H1 (cell line): ENCODE results near the gene PSORS1C1. TPM values are rescaled to one million over a fixed set of nuclear protein-coding genes. Genes with fewer than 3 reads are reported as not detected.

Experiments
- CTCF ChIA-PET: fragments of 300-600 bp; sonication (Branson Sonifier 250); formaldehyde crosslinking; loops from one replicate; lab custom pipeline; 2021; ENCODE audit not compliant: partially characterized antibody; lab: Charles Lee
- POLR2A ChIA-PET: fragments of 300-600 bp; sonication (Branson Sonifier 250); formaldehyde crosslinking; loops from one replicate; lab custom pipeline; 2021; ENCODE audit warnings: inconsistent platforms; ENCODE audit not compliant: partially characterized antibody; lab: Charles Lee
- DNase-seq, 2 experiments: peaks; one replicate each; pipeline versions ENCODE4 v3.0.0 to v3.0.0-alpha.2; 2010 to 2022; ENCODE audit warnings: low spot score in 2 of 2, low read depth in 1 of 2, mixed read lengths in 1 of 2
- FAIRE-seq: peaks from 2 replicates; lab custom pipeline; 2011; peaks lifted over from hg19 to GRCh38; lab: Jason Lieb, UNC
- H2AFZ ChIP-seq: 2 replicates; pipeline ENCODE4 v1.8.1; 2012; ENCODE audit warnings: low read length, inconsistent platforms
- H2AK5ac ChIP-seq: 2 replicates; pipeline ENCODE4 v1.6.1; 2013; ENCODE audit warnings: low read depth, low read length
- H2BK120ac ChIP-seq: replicated peaks from 2 replicates; pipeline ENCODE3; 2013; ENCODE audit warnings: low read depth, low read length, inconsistent platforms
- H2BK12ac ChIP-seq: 2 replicates; pipeline ENCODE4 v1.6.1; 2013; ENCODE audit warnings: low read depth, low read length
- H2BK15ac ChIP-seq: 2 replicates; pipeline ENCODE4 v1.6.1; 2013; ENCODE audit warnings: low read length
- H2BK20ac ChIP-seq: 2 replicates; pipeline ENCODE4 v1.6.1; 2013; ENCODE audit warnings: low read length
- H2BK5ac ChIP-seq: 2 replicates; pipeline ENCODE4 v1.6.1; 2013; ENCODE audit warnings: low read depth, low read length
- H3K14ac ChIP-seq: 2 replicates; pipeline ENCODE4 v1.6.1; 2013; ENCODE audit warnings: inconsistent platforms; ENCODE audit not compliant: insufficient read length
- H3K18ac ChIP-seq: 2 replicates; pipeline ENCODE4 v1.6.1; 2013; ENCODE audit warnings: low read length; ENCODE audit errors: extremely low read depth
- H3K23ac ChIP-seq: 2 replicates; pipeline ENCODE4 v1.6.1; 2013; ENCODE audit warnings: inconsistent platforms; ENCODE audit not compliant: insufficient read length
- H3K23me2 ChIP-seq: 2 replicates; pipeline ENCODE4 v1.6.1; 2013; ENCODE audit warnings: low read depth, low read length
- H3K27ac ChIP-seq: 2 replicates; pipeline ENCODE4 v1.6.1; 2011; ENCODE audit warnings: low read depth, low read length, inconsistent platforms
- H3K27me3 ChIP-seq, 4 experiments: replicated peaks in 1 of 4; 1 replicate in 1 of 4; 2 replicates in 3 of 4; pipeline versions ENCODE4 v1.6.1 to v1.8.1; 2011 to 2013; ENCODE audit warnings: low read length in 3 of 4, mild to moderate bottlenecking in 3 of 4, inconsistent platforms in 2 of 4, mixed read lengths in 2 of 4, moderate library complexity in 1 of 4; ENCODE audit not compliant: control insufficient read depth in 3 of 4, insufficient read depth in 3 of 4; ENCODE audit errors: extremely low read depth in 1 of 4
- H3K36me3 ChIP-seq, 4 experiments: 2 replicates each; pipeline versions ENCODE4 v1.6.1 to v1.8.1; 2011 to 2013; ENCODE audit warnings: mild to moderate bottlenecking in 4 of 4, low read length in 3 of 4, moderate library complexity in 2 of 4, control low read depth in 1 of 4, inconsistent platforms in 1 of 4; ENCODE audit not compliant: insufficient read depth in 4 of 4, control insufficient read depth in 2 of 4
- H3K4ac ChIP-seq: replicated peaks from 2 replicates; pipeline ENCODE3; 2013; ENCODE audit warnings: low read length, low read depth, mixed read lengths, inconsistent platforms; ENCODE audit not compliant: insufficient read length
- H3K4me1 ChIP-seq, 4 experiments: replicated peaks in 1 of 4; 1 replicate in 1 of 4; 2 replicates in 3 of 4; pipeline versions ENCODE4 v1.6.1 to v1.8.1; 2011 to 2013; ENCODE audit warnings: low read length in 3 of 4, inconsistent platforms in 2 of 4, mixed read lengths in 1 of 4; ENCODE audit not compliant: insufficient read depth in 4 of 4, control insufficient read depth in 3 of 4
- H3K4me2 ChIP-seq, 2 experiments: 2 replicates each; pipeline versions ENCODE4 v1.6.1 to v1.8.1; 2011 to 2013; ENCODE audit warnings: low read depth in 2 of 2, low read length in 2 of 2, control low read depth in 1 of 2, inconsistent platforms in 1 of 2, mild to moderate bottlenecking in 1 of 2; ENCODE audit not compliant: insufficient read depth in 1 of 2
- H3K4me3 ChIP-seq, 4 experiments: fragments of 200-600, 300-600 bp in 1 of 4; sonication (generic), shearing (Covaris generic), sonication (Bioruptor Twin) in 1 of 4; 2 replicates each; pipeline versions ENCODE4 v1.5.1 to v1.8.1; 2011 to 2016; ENCODE audit warnings: low read length in 4 of 4, low read depth in 3 of 4, control low read depth in 2 of 4, inconsistent platforms in 2 of 4, mild to moderate bottlenecking in 2 of 4, mixed read lengths in 1 of 4, moderate library complexity in 1 of 4; ENCODE audit not compliant: insufficient read depth in 2 of 4; ENCODE audit errors: extremely low read depth in 1 of 4
- H3K56ac ChIP-seq: replicated peaks from 2 replicates; pipeline ENCODE3; 2013; ENCODE audit warnings: low read depth, mild to moderate bottlenecking, mixed read lengths, low read length, inconsistent platforms; ENCODE audit not compliant: insufficient read length
- H3K79me1 ChIP-seq: 2 replicates; pipeline ENCODE4 v1.6.1; 2013; ENCODE audit warnings: low read depth, low read length, control low read depth
- H3K79me2 ChIP-seq, 2 experiments: 2 replicates each; pipeline versions ENCODE4 v1.6.1 to v1.8.1; 2012 to 2013; ENCODE audit warnings: low read length in 2 of 2, mild to moderate bottlenecking in 2 of 2, inconsistent platforms in 1 of 2; ENCODE audit not compliant: insufficient read depth in 2 of 2, control insufficient read depth in 1 of 2
- H3K9ac ChIP-seq, 4 experiments: replicated peaks in 1 of 4; 1 replicate in 1 of 4; 2 replicates in 3 of 4; pipeline versions ENCODE4 v1.6.1 to v1.8.1; 2011 to 2013; ENCODE audit warnings: low read depth in 3 of 4, low read length in 3 of 4, control low read depth in 2 of 4, mild to moderate bottlenecking in 2 of 4, moderate library complexity in 2 of 4, inconsistent platforms in 1 of 4; ENCODE audit errors: extremely low read depth in 1 of 4
- H3K9me3 ChIP-seq, 2 experiments: 2 replicates each; pipeline versions ENCODE4 v1.6.1 to v1.8.1; 2012 to 2013; ENCODE audit warnings: mild to moderate bottlenecking in 2 of 2, moderate library complexity in 2 of 2, control low read depth in 1 of 2, inconsistent platforms in 1 of 2, low read depth in 1 of 2, low read length in 1 of 2, mixed read lengths in 1 of 2; ENCODE audit not compliant: insufficient read depth in 2 of 2
- H4K20me1 ChIP-seq, 2 experiments: replicated peaks in 1 of 2; 2 replicates each; pipeline versions ENCODE3 to v1.8.1; 2011 to 2013; ENCODE audit warnings: inconsistent platforms in 2 of 2, low read length in 2 of 2, mild to moderate bottlenecking in 1 of 2; ENCODE audit not compliant: insufficient read depth in 2 of 2, control insufficient read depth in 1 of 2
- H4K5ac ChIP-seq: 2 replicates; pipeline ENCODE4 v1.6.1; 2013; ENCODE audit warnings: low read length, low read depth, mixed read lengths, inconsistent platforms; ENCODE audit not compliant: insufficient read length
- H4K8ac ChIP-seq: 2 replicates; pipeline ENCODE4 v1.8.0; 2013; ENCODE audit warnings: mild to moderate bottlenecking, moderate library complexity, low read length, inconsistent platforms; ENCODE audit not compliant: insufficient read depth; ENCODE audit errors: extremely low read depth
- H4K91ac ChIP-seq: replicated peaks from 2 replicates; pipeline ENCODE3; 2013; ENCODE audit warnings: low read length, mixed read lengths, inconsistent platforms; ENCODE audit not compliant: insufficient read length
- POU5F1 ChIP-seq: IDR thresholded peaks from 2 replicates; pipeline ENCODE4 v1.6.1; 2011; ENCODE audit warnings: low read depth, mild to moderate bottlenecking, low read length, moderate library complexity
- WGBS, 2 experiments: shearing (Covaris generic) in 1 of 2; methylation state at CpG; one replicate each; pipeline versions ENCODE4 v1.1.6 to v1.1.7; 2013 to 2015; ENCODE audit warnings: low lambda C conversion rate in 2 of 2, mixed read lengths in 2 of 2, inconsistent platforms in 1 of 2, low coverage in 1 of 2, missing lambda C conversion rate in 1 of 2; ENCODE audit not compliant: insufficient replicate concordance in 2 of 2, insufficient coverage in 1 of 2, insufficient read length in 1 of 2; ENCODE audit errors: extremely low coverage in 1 of 2, missing lambda C conversion rate in 1 of 2; 5-methylcytosine and 5-hydroxymethylcytosine counted together
- polyA plus RNA-seq, 7 experiments: library from polyadenylated mRNA; depleted of rRNA in 3 of 7; stranded (reverse) in 5 of 7; unstranded in 2 of 7; fragments of >200 nt in 5 of 7; fragments of 200-250 nt in 2 of 7; gene quantifications; 1 replicate in 5 of 7; 2 replicates in 1 of 7; 4 replicates in 1 of 7; pipeline versions ENCODE4 v1.2.1 to v1.2.3, GENCODE V29; 2011 to 2013; ENCODE audit warnings: missing spikeins in 2 of 7, mixed read lengths in 2 of 7
- total RNA-seq: library from RNA; stranded (reverse); fragmentation: NEBNext Ultra II Directional; extraction: Animal tissue kit (Norgen Biotek cat#: 25700); gene quantifications from 2 replicates; pipeline ENCODE4 v1.2.1, GENCODE V29; 2021
- TF ChIP-seq, protein P1 (sequence below): IDR thresholded peaks from 2 replicates; pipeline ENCODE4 v1.6.1; 2012; ENCODE audit warnings: low read length, inconsistent platforms

Gene PSORS1C1
- total and polyA plus RNA-seq, 2 of the 8 experiments (the other 6 are each of a cell fraction or from before 2014, with no cell fraction given) = 0.12 to 0.52 TPM

DNA sequence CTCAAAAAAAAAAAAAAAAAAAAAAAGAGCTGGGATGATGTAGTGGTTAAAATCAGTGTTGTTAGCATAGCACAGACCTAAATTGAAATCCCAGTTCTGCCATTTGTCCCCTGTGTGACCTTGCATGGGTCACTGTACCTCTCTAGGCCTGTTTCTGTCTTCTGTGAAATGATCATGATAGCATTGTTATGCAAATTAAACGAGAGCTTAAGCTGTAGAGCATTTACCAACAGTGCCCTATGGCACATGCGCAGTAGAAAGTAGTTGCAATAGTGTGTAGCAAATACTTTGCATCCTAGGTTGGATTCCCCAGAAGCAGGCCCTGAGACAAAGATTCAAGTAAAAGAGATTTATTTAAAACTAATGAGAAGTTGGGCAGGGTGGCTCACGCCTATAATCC is 17.0 kb downstream of the PSORS1C1 start:
- H2AFZ ChIP-seq = no peak overlapping the region
- no peak overlapping the region for H3K27ac ChIP-seq
- H3K4me3 ChIP-seq = no peak overlapping the region
- H4K5ac ChIP-seq = no peak overlapping the region
- H2BK15ac ChIP-seq = no peak overlapping the region
- H3K4me2 ChIP-seq = no peak overlapping the region
- H3K4me1 ChIP-seq = peaks cover 0 to 3% (median under 1%) of the 10 kb centered on the region in 4 experiments; a peak in 3 of 7 replicates
- H4K8ac ChIP-seq = no peak overlapping the region
- H3K23ac ChIP-seq = no peak overlapping the region
- no peak overlapping the region for H3K9ac ChIP-seq
- WGBS, 2 experiments = 77% methylated on average over 3 of the region's 3 CpGs; no CpG with 5 or more reads in 1 of the 2 experiments
- H2BK5ac ChIP-seq = no peak overlapping the region
- DNase-seq = no peak
- H3K9me3 ChIP-seq = no peaks in the 10 kb centered on the region
- H2BK20ac ChIP-seq = no peak overlapping the region
- H3K36me3 ChIP-seq = no peaks in the 10 kb centered on the region
- H3K27me3 ChIP-seq = no peaks in the 10 kb centered on the region
- no peak overlapping the region for H3K4ac ChIP-seq
- H2AK5ac ChIP-seq = no peak overlapping the region
- no peaks in the 10 kb centered on the region for H3K79me1 ChIP-seq
- peak; percentile 56; the same call in 1 of the 2 replicates for TF ChIP-seq POU5F1
- TF ChIP-seq, protein P1, sequence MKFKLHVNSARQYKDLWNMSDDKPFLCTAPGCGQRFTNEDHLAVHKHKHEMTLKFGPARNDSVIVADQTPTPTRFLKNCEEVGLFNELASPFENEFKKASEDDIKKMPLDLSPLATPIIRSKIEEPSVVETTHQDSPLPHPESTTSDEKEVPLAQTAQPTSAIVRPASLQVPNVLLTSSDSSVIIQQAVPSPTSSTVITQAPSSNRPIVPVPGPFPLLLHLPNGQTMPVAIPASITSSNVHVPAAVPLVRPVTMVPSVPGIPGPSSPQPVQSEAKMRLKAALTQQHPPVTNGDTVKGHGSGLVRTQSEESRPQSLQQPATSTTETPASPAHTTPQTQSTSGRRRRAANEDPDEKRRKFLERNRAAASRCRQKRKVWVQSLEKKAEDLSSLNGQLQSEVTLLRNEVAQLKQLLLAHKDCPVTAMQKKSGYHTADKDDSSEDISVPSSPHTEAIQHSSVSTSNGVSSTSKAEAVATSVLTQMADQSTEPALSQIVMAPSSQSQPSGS = no peak
- TF ChIP-seq, all 59 proteins: peak for 1
- Histone ChIP-seq H3K79me2 (no peaks in the 10 kb centered on the region), H2BK12ac (no peak overlapping the region), H4K91ac (no peak overlapping the region), H2BK120ac (no peak overlapping the region), H4K20me1 (no peaks in the 10 kb centered on the region), H3K14ac (no peak overlapping the region), H3K23me2 (no peaks in the 10 kb centered on the region), H3K56ac (no peak overlapping the region), H3K18ac (no peak overlapping the region)
- POLR2A ChIA-PET = interaction anchor here (68.5 kb wide), 1 partner anchor 37 kb away, joined by 2251 read pairs; the partner anchor contains the start of genes CCHCR1, POU5F1, PSORS1C2 and TCF19
- CTCF ChIA-PET = interaction anchor here (0.6 to 13.5 kb wide), 15 partner anchors 9 to 309 kb away, joined by 3 to 187 read pairs (median 6); partner anchors contain the start of genes C6orf15, CCHCR1, PSORS1C1 and PSORS1C2
- no peak for FAIRE-seq
